Muscle layer of duodenum (tissue), 2 donors: Measurements from ENCODE around the gene PRR33.

ENCODE experiments used
- H3K27ac ChIP-seq: one replicate; pipeline ENCODE4 v1.7.0; 2013; ENCODE audit warnings: mild to moderate bottlenecking, low read length
- H3K27me3 ChIP-seq: one replicate; pipeline ENCODE4 v1.7.0; 2013; ENCODE audit warnings: low read depth, mild to moderate bottlenecking, control low read depth, low read length
- H3K36me3 ChIP-seq, 2 donors: one replicate each; pipeline ENCODE4 v1.7.0; 2013; ENCODE audit warnings: low read length in 2 of 2, control low read depth in 1 of 2, mild to moderate bottlenecking in 1 of 2; ENCODE audit not compliant: insufficient read depth in 2 of 2, control insufficient read depth in 1 of 2
- H3K4me1 ChIP-seq, 2 donors: one replicate each; pipeline ENCODE4 v1.7.0; 2013; ENCODE audit warnings: low read length in 2 of 2, mild to moderate bottlenecking in 2 of 2, control low read depth in 1 of 2, moderate library complexity in 1 of 2; ENCODE audit not compliant: insufficient read depth in 2 of 2, control insufficient read depth in 1 of 2
- H3K4me3 ChIP-seq, 2 donors: one replicate each; pipeline ENCODE4 v1.7.0; 2013; ENCODE audit warnings: low read length in 2 of 2, low read depth in 1 of 2, mild to moderate bottlenecking in 1 of 2
- H3K9me3 ChIP-seq, 2 donors: one replicate each; pipeline ENCODE4 v1.7.0; 2013; ENCODE audit warnings: low read length in 2 of 2, control low read depth in 1 of 2, mild to moderate bottlenecking in 1 of 2; ENCODE audit not compliant: control insufficient read depth in 1 of 2
- donor health status: healthy.

PRR33 gene

GRCh38 chr11:1838426-1839144, 53.1 kb downstream of the PRR33 start, which contains the start of gene TNNI2:
Gene TNNI2, plus strand, starts transcription at chr11:1838981. Its CDS starts 716 bp downstream, at chr11:1839697.
- Histone ChIP-seq H3K4me1 (peaks cover 0 to 12% of the 10 kb centered on the region in 2 donors), H3K27me3 (no peaks in the 10 kb centered on the region), H3K9me3 (no peaks in the 10 kb centered on the region), H3K36me3 (no peaks in the 10 kb centered on the region), H3K4me3 (no peak within 1 kb of the TSS), H3K27ac (no peak within 1 kb of the TSS)
